ENCODE measurements around the gene KCNH8.
"Not testable (repeated sequence)": the region's sequence is repeated elsewhere in the genome, so short reads cannot be mapped to it uniquely, and the experiment has no call there.

KCNH8 gene

DNA sequence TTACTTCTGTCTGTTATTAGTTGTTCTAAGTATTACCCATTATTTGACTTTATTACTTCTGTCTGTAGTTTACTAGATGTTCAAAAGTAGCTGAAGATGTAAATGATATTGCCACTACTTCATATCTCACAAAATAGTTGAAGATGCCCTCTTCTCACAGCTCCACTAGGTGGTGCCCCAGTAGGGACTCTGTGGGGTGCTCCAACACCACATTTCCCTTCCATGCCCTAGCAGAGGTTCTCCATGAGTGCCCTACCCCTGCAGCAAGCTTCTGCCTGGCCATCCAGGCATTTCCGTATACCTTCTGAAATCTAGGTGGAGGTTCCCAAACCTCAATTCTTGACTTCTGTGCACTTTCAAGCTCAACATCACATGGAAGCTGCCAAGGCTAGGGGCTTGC, 80.8 kb downstream of the KCNH8 start:
- Histone ChIP-seq H2AFZ (ENCODE audit: low read depth, low read length) (peak overlapping the region; percentile 4; the same call in 1 of the 2 replicates), H3K9ac (ENCODE audit: low read length) (peak overlapping the region; percentile 44; the same call in 1 of the 2 replicates), H3K9me3 (ENCODE audit: insufficient read depth, low read length) (no peaks in the 10 kb centered on the region), H3K4me3 (ENCODE audit: low read length) (peak overlapping the region; percentile 57), H3K79me2 (ENCODE audit: low read length) (no peaks in the 10 kb centered on the region), H4K20me1 (ENCODE audit: insufficient read depth, low read length) (no peaks in the 10 kb centered on the region), H3K4me1 (ENCODE audit: low read length) (peaks cover 21% of the 10 kb centered on the region), H3K27me3 (ENCODE audit: low read depth, low read length) (no peaks in the 10 kb centered on the region), H3K36me3 (replicated peaks; ENCODE audit: low read depth, low read length) (peaks cover 4% of the 10 kb centered on the region), H3K4me2 (ENCODE audit: low read length) (peak overlapping the region; percentile 58), H3K27ac (ENCODE audit: low read length) (peak overlapping the region; percentile 59)
- TF ChIP-seq CTCF (IDR thresholded peaks at IDR 0.05; ENCODE audit: low read depth, low read length), result peak; percentile 61
- no peak for TF ChIP-seq EZH2phosphoT487 (IDR thresholded peaks at IDR 0.05; ENCODE audit: low read depth)

DNA sequence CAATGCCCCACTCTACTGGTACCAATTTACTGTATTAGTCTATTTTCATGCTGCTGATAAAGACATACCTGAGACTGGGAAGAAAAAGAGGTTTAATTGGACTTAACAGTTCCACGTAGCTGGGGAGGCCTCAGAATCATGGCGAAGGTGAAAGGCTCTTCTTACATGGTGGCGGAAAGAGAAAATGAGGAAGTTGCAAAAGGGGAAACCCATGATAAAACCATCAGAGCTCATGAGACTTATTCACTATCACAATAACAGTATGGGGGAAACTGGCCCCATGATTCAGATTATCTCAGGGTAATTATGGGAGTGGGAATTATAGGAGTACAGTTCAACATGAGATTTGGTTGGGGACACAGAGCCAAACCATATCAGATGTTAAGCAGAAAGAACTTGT, 81.6 kb downstream of the KCNH8 start:
- Histone ChIP-seq H3K9ac (ENCODE audit: low read length) (peak overlapping the region; percentile 44; the same call in 1 of the 2 replicates), H3K4me2 (ENCODE audit: low read length) (peak overlapping the region; percentile 58), H3K4me1 (ENCODE audit: low read length) (peaks cover 21% of the 10 kb centered on the region), H3K27ac (ENCODE audit: low read length) (peak overlapping the region; percentile 59), H3K4me3 (ENCODE audit: low read length) (peak overlapping the region; percentile 57), H2AFZ (ENCODE audit: low read depth, low read length) (peak overlapping the region; percentile 4; the same call in 1 of the 2 replicates)
- H3K79me2 ChIP-seq (ENCODE audit: low read length); H4K20me1 ChIP-seq (ENCODE audit: insufficient read depth, low read length); H3K9me3 ChIP-seq (ENCODE audit: insufficient read depth, low read length); H3K36me3 ChIP-seq (replicated peaks; ENCODE audit: low read depth, low read length); H3K27me3 ChIP-seq (ENCODE audit: low read depth, low read length): not testable (repeated sequence)

DNA sequence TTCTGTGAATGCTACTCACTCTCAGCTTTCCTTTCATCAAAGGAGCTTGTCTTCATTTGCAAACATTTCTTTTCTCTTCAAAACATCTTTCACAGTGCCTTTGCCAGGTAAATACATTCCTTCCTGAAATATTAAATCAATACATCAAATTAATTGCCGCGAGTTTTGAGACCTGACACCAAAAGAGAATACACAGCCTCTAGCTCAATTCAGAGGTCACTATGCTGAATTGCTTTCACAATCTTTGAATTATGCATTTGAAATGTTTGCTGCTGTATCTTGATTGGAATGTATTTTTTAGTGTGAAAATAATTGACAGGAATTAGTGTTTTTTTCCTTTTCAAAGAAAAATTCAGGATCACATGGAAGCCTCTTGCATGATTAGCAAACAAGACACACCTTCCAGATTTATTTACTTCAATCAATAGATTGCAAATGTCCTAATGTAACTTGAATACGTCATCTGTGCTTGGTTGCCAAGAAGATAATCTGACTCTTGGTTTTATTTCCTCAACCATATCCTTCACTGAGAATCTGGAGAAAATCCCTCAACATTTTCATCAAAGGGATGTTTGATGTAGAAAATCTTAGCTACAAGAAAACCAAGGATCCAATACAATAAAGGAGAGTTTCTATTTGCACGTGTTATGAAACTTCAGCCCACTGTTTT, 83.6 kb downstream of the KCNH8 start:
- Histone ChIP-seq H3K27ac (ENCODE audit: low read length) (no peak overlapping the region), H3K9me3 (ENCODE audit: insufficient read depth, low read length) (no peaks in the 10 kb centered on the region), H3K9ac (ENCODE audit: low read length) (no peak overlapping the region), H4K20me1 (ENCODE audit: insufficient read depth, low read length) (no peaks in the 10 kb centered on the region), H3K4me2 (ENCODE audit: low read length) (no peak overlapping the region), H3K4me1 (ENCODE audit: low read length) (peaks cover 16% of the 10 kb centered on the region), H3K79me2 (ENCODE audit: low read length) (no peaks in the 10 kb centered on the region), H3K4me3 (ENCODE audit: low read length) (no peak overlapping the region), H3K27me3 (ENCODE audit: low read depth, low read length) (no peaks in the 10 kb centered on the region), H3K36me3 (replicated peaks; ENCODE audit: low read depth, low read length) (peaks cover 4% of the 10 kb centered on the region), H2AFZ (ENCODE audit: low read depth, low read length) (no peak overlapping the region)
- TF ChIP-seq CTCF (IDR thresholded peaks at IDR 0.05; ENCODE audit: low read depth, low read length) (no peak), EZH2phosphoT487 (IDR thresholded peaks at IDR 0.05; ENCODE audit: low read depth) (no peak)

DNA sequence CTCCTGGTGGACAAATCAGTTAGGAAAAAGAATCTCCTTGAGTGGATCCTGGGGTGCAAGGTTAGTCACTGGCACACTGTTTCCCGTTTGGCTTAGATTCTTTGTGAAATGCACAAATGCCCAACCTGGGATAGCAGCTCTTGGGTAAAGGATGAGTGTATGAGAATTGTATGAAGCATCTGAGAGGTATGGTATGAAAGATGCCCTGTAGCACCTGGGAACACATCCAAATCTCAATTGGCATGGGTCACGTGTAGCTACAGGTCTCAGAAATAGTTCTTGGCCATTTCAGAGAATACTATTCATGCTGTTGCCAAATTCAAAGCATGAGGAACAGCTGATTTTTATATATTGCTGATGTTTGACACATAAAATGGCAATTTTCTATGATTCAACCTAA, 84.3 kb downstream of the KCNH8 start:
- H3K79me2 ChIP-seq (ENCODE audit: low read length), result no peaks in the 10 kb centered on the region
- H3K4me1 ChIP-seq (ENCODE audit: low read length), result peaks cover 16% of the 10 kb centered on the region
- no peaks in the 10 kb centered on the region for H4K20me1 ChIP-seq (ENCODE audit: insufficient read depth, low read length)
- no peak overlapping the region for H3K9ac ChIP-seq (ENCODE audit: low read length)
- TF ChIP-seq CTCF (IDR thresholded peaks at IDR 0.05; ENCODE audit: low read depth, low read length) (no peak), EZH2phosphoT487 (IDR thresholded peaks at IDR 0.05; ENCODE audit: low read depth) (no peak)
- peaks cover 4% of the 10 kb centered on the region for H3K36me3 ChIP-seq (replicated peaks; ENCODE audit: low read depth, low read length)
- no peak overlapping the region for H3K4me2 ChIP-seq (ENCODE audit: low read length)
- no peak overlapping the region for H2AFZ ChIP-seq (ENCODE audit: low read depth, low read length)
- H3K9me3 ChIP-seq (ENCODE audit: insufficient read depth, low read length), result no peaks in the 10 kb centered on the region
- no peaks in the 10 kb centered on the region for H3K27me3 ChIP-seq (ENCODE audit: low read depth, low read length)
- no peak overlapping the region for H3K4me3 ChIP-seq (ENCODE audit: low read length)
- no peak overlapping the region for H3K27ac ChIP-seq (ENCODE audit: low read length)

DNA sequence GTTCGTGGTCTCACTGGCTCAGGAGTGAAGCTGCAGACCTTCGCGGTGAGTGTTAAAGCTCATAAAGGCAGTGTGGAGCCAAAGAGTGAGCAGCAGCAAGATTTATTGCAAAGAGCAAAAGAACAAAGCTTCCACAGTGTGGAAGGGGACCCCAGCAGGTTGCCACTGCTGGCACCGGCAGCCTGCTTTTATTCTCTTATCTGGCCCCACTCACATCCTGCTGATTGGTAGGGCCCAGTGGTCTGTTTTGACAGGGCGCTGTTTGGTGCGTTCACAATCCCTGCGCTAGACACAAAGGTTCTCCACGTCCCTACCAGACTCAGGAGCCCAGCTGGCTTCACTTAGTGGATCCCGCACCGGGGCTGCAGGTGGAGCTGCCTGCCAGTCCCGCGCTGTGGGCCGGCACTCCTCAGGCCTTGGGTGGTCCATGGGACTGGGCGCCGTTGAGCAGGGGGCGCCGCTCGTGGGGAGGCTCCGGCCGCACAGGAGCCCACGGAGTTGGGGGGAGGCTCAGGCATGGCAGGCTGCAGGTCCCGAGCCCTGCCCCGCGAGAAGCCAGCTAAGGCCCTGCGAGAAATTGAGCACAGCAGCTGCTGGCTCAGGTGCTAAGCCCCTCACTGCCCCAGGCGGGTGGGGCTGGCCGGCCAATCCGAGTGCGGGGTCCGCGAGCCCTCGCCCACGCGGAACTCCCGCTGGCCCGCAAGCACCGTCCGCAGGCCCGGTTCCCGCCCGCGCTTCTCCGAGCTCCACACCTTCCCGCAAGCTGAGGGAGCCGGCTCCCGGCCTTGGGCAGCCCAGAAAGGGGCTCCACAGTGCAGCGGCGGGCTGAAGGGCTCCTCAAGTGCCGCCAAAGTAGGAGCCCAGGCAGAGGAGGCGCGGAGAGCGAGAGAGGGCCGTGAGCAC, 85.8 kb downstream of the KCNH8 start:
- not testable (repeated sequence) for H4K20me1 ChIP-seq (ENCODE audit: insufficient read depth, low read length); H3K36me3 ChIP-seq (replicated peaks; ENCODE audit: low read depth, low read length); H3K27me3 ChIP-seq (ENCODE audit: low read depth, low read length); H3K79me2 ChIP-seq (ENCODE audit: low read length); H3K27ac ChIP-seq (ENCODE audit: low read length); H3K4me2 ChIP-seq (ENCODE audit: low read length); H3K9ac ChIP-seq (ENCODE audit: low read length); H3K4me3 ChIP-seq (ENCODE audit: low read length); H2AFZ ChIP-seq (ENCODE audit: low read depth, low read length); H3K9me3 ChIP-seq (ENCODE audit: insufficient read depth, low read length)
- peaks cover 15% of the 10 kb centered on the region for H3K4me1 ChIP-seq (ENCODE audit: low read length)

Data from OCI-LY3 (cell line).